HepG2 (cell line): ENCODE measurements around the gene GSTM2. TPM values are rescaled to one million over a fixed set of nuclear protein-coding genes. Genes with fewer than 3 reads are reported as not detected.
A peak's percentile ranks its signal among the peaks of the same experiment; 100 is the strongest.

Experiments
- DZIP1 ChIP-seq: sonication (generic); formaldehyde crosslinking; IDR thresholded peaks from 2 replicates; pipeline ENCODE4 v1.5.0; 2020; ENCODE audit warnings: mild to moderate bottlenecking, missing genetic modification reagents
- E2F2 ChIP-seq: sonication (generic); formaldehyde crosslinking; IDR thresholded peaks from 2 replicates; pipeline ENCODE4 v1.4.0; 2020; ENCODE audit warnings: missing genetic modification reagents, borderline replicate concordance
- GTF2F1 ChIP-seq: fragments of 150-350 bp; IDR thresholded peaks from 2 replicates; pipeline ENCODE4 v1.6.1; 2014; ENCODE audit warnings: low read length
- RORA ChIP-seq: sonication (generic); formaldehyde crosslinking; IDR thresholded peaks from 2 replicates; pipeline ENCODE4 v1.5.0; 2020; ENCODE audit warnings: mild to moderate bottlenecking, missing genetic modification reagents, moderate library complexity
- SALL1 ChIP-seq: sonication (generic); formaldehyde crosslinking; IDR thresholded peaks from 2 replicates; pipeline ENCODE4 v1.8.0; 2022; ENCODE audit warnings: mild to moderate bottlenecking, missing genetic modification reagents
- THAP11 ChIP-seq: IDR thresholded peaks from 2 replicates; pipeline ENCODE4 v1.6.1; 2016; ENCODE audit warnings: missing biosample characterization, missing genetic modification reagents
- THAP8 ChIP-seq: sonication (generic); formaldehyde crosslinking; IDR thresholded peaks from 2 replicates; pipeline ENCODE4 v1.5.1; 2020; ENCODE audit warnings: missing genetic modification reagents, mild to moderate bottlenecking, borderline replicate concordance
- ZNF142 ChIP-seq: sonication (generic); formaldehyde crosslinking; IDR thresholded peaks from 2 replicates; pipeline ENCODE4 v1.4.0; 2020; ENCODE audit warnings: missing genetic modification reagents
- ZNF775 ChIP-seq: sonication (generic); formaldehyde crosslinking; IDR thresholded peaks from 2 replicates; pipeline ENCODE4 v1.4.0; 2020; ENCODE audit warnings: missing genetic modification reagents, mild to moderate bottlenecking, moderate library complexity, borderline replicate concordance
- polyA plus RNA-seq, 8 experiments: library from polyadenylated mRNA; depleted of rRNA in 3 of 8; stranded (reverse) in 7 of 8; unstranded in 1 of 8; fragments of >200 nt; fragmentation: Illumina TruSeq in 4 of 8; extraction: Trizol in 4 of 8; gene quantifications; 2 replicates each; pipeline versions ENCODE4 v1.2.1 to v1.2.3, GENCODE V29; 2011 to 2016; ENCODE audit warnings: low read depth in 4 of 8, missing spikeins in 1 of 8, mixed read lengths in 1 of 8; ENCODE audit not compliant: insufficient read depth in 1 of 8
- total RNA-seq, 5 experiments: library from RNA; depleted of rRNA; stranded (reverse); fragments of >200 nt; fragmentation: Illumina TruSeq; extraction: Trizol; gene quantifications; 2 replicates each; pipeline ENCODE4 v1.2.3, GENCODE V29; 2016; ENCODE audit warnings: low read depth in 1 of 5

Gene GSTM2
- total and polyA plus RNA-seq, 2 of the 13 experiments (the other 11 are each of a cell fraction or from before 2014, with no cell fraction given) = 7.0 to 15.0 TPM

GRCh38 chr1:109618661-109619575 lies 48.9 kb upstream of the GSTM2 start (continued):
- TF ChIP-seq ZNF142 (CRISPR knock-in tag) = no peak
- no peak for TF ChIP-seq DZIP1 (CRISPR knock-in tag)
- no peak for TF ChIP-seq THAP11 (CRISPR knock-in tag)
- TF ChIP-seq SALL1 (CRISPR knock-in tag) = peak; percentile 86
- TF ChIP-seq E2F2 = no peak
- TF ChIP-seq THAP8 (CRISPR knock-in tag) = no peak
- TF ChIP-seq GTF2F1 = no peak
- no peak for TF ChIP-seq ZNF775
- no peak for TF ChIP-seq RORA (CRISPR knock-in tag)
